ENCODE results near the gene LRRC3. TPM values are rescaled to one million over a fixed set of nuclear protein-coding genes. Genes with fewer than 3 reads are reported as not detected.
"Not testable (repeated sequence)": the region's sequence is repeated elsewhere in the genome, so short reads cannot be mapped to it uniquely, and the experiment has no call there.

Gene LRRC3
- polyA plus RNA-seq, 1 donor from 2014 or later, result 0.14 TPM

DNA sequence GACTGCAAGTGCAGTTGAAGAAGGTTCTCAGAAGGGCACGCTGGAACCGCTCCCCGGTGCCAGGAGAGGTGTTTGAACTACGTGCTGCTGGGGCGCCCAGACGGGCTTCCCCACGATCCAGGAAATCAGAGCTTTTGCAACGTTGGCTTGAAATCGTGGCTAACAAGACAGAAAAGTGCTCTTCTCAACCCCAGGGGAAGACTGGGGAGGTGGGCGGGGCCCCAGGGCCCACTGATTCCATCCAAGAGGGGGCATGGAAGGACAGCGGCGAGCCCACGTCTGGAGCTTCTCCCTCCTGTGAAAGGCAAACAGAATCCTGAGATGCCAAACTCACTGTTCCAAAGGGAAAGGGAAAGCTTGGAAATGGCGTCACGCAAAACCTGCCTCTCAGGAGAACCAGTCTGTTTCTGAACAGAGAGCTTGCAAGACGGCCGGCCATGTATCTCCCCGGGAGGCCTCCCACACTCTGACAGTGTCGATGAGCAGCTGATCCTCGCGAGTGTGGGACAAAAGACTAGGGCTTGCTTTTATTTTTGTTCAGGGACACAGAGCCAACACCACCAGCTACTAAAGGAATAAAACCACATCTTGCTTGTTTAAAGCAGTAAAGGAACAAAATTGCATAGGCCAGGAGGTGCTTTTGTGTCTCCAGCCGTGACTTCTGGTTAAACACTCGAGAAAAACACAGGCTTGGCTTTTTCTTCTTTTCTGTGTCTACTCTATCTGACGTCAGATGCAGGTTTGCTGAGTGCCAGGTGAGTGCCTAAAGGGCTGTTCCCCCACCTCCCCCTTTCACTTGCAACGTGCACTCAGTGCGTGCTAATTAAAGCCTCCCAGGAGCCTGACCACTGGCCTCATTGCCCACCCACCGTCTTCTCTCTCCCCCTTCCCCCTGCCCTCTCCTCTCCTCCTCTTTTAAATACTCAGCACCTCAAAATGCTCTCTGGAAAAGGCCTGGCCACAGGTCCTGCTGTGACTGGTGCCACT, 41.5 kb downstream of the LRRC3 start:
- Mint-ChIP-seq H3K36me3 (no peaks in the 10 kb centered on the region), H3K9me3 (peaks cover 3 to 14% (median 3%) of the 10 kb centered on the region in 3 donors), H3K4me1 (peaks cover 0 to under 1% (median 0%) of the 10 kb centered on the region in 3 donors), H3K4me3 (no peak overlapping the region), H3K27ac (no peak overlapping the region), H3K27me3 (peaks cover 13% of the 10 kb centered on the region)

- Mint-ChIP-seq H3K27ac (peak overlapping the region in 1 of 3 donors; percentile 67), H3K4me1 (peaks cover 0 to 6% (median 0%) of the 10 kb centered on the region in 3 donors), H3K9me3 (peaks cover 3 to 7% (median 3%) of the 10 kb centered on the region in 3 donors), H3K4me3 (no peak overlapping the region), H3K36me3 (no peaks in the 10 kb centered on the region), H3K27me3 (peaks cover 10% of the 10 kb centered on the region)
Measured at GRCh38 chr21:44497703-44498126, 42.4 kb downstream of the LRRC3 start.

GRCh38 chr21:44498280-44499210, 43.2 kb downstream of the LRRC3 start:
- Mint-ChIP-seq H3K27ac (peak overlapping the region in 1 of 3 donors; percentile 67), H3K36me3 (no peaks in the 10 kb centered on the region), H3K4me1 (peaks cover 0 to 6% (median 0%) of the 10 kb centered on the region in 3 donors), H3K4me3 (no peak overlapping the region), H3K27me3 (peaks cover 7% of the 10 kb centered on the region), H3K9me3 (peaks cover 0 to under 1% (median 0%) of the 10 kb centered on the region in 3 donors)

GRCh38 chr21:44499211-44499560, 43.9 kb downstream of the LRRC3 start:
- Mint-ChIP-seq H3K27ac (no peak overlapping the region), H3K9me3 (no peaks in the 10 kb centered on the region), H3K4me3 (no peak overlapping the region), H3K27me3 (peaks cover 7% of the 10 kb centered on the region), H3K36me3 (no peaks in the 10 kb centered on the region), H3K4me1 (peaks cover 0 to 6% (median 0%) of the 10 kb centered on the region in 3 donors)

DNA sequence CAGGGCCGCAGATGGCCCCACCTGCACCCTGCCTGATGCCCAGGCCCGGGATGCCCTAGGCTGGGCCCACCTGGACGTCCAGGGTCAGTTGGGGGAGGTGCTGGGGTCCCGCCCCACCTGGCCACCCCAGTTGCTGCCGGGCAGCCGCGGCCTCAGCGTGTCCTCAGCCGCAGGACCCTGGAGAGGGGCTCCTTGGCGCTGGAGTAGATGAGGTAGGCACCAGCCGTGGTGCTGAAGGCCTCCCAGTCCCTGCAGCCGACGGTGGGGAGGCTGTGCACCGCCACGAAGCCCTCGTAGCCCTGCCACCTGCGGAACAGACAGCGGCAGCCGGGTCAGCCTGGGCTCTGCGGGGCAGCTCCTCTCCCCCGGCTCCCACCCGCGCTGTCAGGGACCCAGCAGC, 44.3 kb downstream of the LRRC3 start:
- H3K27ac Mint-ChIP-seq, result no peak overlapping the region
- no peaks in the 10 kb centered on the region for H3K36me3 Mint-ChIP-seq

GRCh38 chr21:44500111-44500510, 44.8 kb downstream of the LRRC3 start:
- peaks cover 0 to 6% (median 0%) of the 10 kb centered on the region in 3 donors for H3K4me1 Mint-ChIP-seq

More for the DNA sequence above, 44.3 kb downstream of the LRRC3 start:
- no peak overlapping the region for H3K4me3 Mint-ChIP-seq
- peaks cover 7% of the 10 kb centered on the region for H3K27me3 Mint-ChIP-seq
- no peaks in the 10 kb centered on the region for H3K9me3 Mint-ChIP-seq
- H3K4me1 Mint-ChIP-seq, result peaks cover 0 to 6% (median 0%) of the 10 kb centered on the region in 3 donors

DNA sequence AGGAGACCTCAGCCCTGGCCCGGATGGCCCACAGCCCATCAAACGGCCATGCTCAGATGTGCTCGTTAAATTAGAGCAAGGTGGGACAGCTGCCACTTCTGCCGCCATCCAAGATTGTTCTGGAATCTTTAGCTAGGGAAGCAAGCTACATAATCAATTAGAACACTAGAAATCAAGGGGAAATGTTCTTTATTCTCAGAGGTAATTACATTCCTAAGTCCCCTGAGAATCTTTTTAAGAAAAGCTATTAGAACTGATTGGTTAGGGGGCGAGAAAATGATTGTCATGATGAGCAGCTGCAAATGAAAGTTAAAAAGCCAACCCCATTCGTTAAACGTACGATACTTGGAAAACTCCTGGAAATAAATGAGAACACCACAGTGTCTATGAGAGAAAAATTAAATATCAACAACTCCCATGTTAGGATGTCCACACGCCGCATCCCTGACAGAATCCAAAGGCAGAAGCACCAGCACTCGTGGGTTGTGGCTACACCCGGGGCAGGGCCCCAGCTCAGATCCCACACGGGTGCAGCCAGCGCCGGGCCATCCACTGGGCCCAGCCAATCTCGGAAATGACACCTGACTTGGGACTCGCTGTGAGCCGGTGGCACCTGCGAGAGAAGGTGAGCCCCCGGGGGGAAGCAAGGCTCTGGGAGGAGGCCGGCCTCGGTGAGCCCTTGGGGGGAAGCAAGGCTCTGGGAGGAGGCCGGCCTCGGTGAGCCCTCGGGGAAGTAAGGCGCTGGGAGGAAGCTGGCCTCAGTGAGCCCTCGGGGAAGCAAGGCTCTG, 47.1 kb downstream of the LRRC3 start:
- H3K9me3 Mint-ChIP-seq, result no peaks in the 10 kb centered on the region
- H3K27ac Mint-ChIP-seq, result no peak overlapping the region
- H3K4me3 Mint-ChIP-seq, result no peak overlapping the region
- no peaks in the 10 kb centered on the region for H3K36me3 Mint-ChIP-seq
- H3K4me1 Mint-ChIP-seq, result peaks cover 0 to 6% (median 0%) of the 10 kb centered on the region in 3 donors
- no peaks in the 10 kb centered on the region for H3K27me3 Mint-ChIP-seq

More at GRCh38 chr21:44500111-44500510, 44.8 kb downstream of the LRRC3 start:
- H3K27ac Mint-ChIP-seq, result no peak overlapping the region
- H3K27me3 Mint-ChIP-seq, result peaks cover 7% of the 10 kb centered on the region
- H3K9me3 Mint-ChIP-seq, result no peaks in the 10 kb centered on the region
- no peak overlapping the region for H3K4me3 Mint-ChIP-seq
- H3K36me3 Mint-ChIP-seq, result no peaks in the 10 kb centered on the region

DNA sequence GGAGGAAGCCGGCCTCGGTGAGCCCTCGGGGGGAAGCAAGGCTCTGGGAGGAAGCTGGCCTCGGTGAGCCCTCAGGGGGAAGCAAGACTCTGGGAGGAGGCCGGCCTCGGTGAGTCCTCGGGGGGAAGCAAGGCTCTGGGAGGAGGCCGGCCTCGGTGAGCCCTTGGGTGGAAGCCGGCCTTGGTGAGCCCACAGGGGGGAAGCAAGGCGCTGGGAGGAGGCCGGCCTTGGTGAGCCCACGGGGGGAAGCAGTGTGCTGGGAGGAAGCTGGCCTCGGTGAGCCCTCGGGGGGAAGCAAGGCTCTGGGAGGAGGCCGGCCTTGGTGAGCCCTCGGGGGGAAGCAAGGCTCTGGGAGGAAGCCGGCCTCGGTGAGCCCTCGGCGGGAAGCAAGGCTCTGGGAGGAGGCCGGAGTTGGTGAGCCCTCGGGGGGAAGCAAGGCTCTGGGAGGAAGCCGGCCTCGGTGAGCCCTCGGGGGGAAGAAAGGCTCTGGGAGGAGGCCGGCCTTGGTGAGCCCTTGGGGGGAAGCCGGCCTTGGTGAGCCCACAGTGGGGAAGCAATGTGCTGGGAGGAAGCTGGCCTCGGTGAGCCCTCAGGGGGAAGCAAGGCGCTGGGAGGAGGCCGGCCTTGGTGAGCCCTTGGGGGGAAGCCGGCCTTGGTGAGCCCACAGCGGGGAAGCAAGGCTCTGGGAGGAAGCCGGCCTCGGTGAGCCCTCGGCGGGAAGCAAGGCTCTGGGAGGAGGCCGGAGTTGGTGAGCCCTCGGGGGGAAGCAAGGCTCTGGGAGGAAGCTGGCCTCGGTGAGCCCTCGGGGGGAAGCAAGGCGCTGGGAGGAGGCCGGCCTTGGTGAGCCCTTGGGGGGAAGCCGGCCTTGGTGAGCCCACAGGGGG, 47.9 kb downstream of the LRRC3 start:
- H3K27me3 Mint-ChIP-seq, H3K27ac Mint-ChIP-seq, H3K36me3 Mint-ChIP-seq, H3K4me3 Mint-ChIP-seq, H3K4me1 Mint-ChIP-seq, H3K9me3 Mint-ChIP-seq: not testable (repeated sequence)

- Mint-ChIP-seq H3K27ac (no peak overlapping the region), H3K36me3 (no peaks in the 10 kb centered on the region), H3K9me3 (no peaks in the 10 kb centered on the region), H3K4me3 (peak overlapping the region in 1 of 4 donors; percentile 47), H3K27me3 (peaks cover 2% of the 10 kb centered on the region), H3K4me1 (peaks cover 0 to 6% (median 0%) of the 10 kb centered on the region in 3 donors)
Measured at GRCh38 chr21:44503901-44504399, 48.6 kb downstream of the LRRC3 start.

- Mint-ChIP-seq H3K36me3 (no peaks in the 10 kb centered on the region), H3K27me3 (peaks cover 4% of the 10 kb centered on the region)
Measured at GRCh38 chr21:44505673-44506278, 50.5 kb downstream of the LRRC3 start.

DNA sequence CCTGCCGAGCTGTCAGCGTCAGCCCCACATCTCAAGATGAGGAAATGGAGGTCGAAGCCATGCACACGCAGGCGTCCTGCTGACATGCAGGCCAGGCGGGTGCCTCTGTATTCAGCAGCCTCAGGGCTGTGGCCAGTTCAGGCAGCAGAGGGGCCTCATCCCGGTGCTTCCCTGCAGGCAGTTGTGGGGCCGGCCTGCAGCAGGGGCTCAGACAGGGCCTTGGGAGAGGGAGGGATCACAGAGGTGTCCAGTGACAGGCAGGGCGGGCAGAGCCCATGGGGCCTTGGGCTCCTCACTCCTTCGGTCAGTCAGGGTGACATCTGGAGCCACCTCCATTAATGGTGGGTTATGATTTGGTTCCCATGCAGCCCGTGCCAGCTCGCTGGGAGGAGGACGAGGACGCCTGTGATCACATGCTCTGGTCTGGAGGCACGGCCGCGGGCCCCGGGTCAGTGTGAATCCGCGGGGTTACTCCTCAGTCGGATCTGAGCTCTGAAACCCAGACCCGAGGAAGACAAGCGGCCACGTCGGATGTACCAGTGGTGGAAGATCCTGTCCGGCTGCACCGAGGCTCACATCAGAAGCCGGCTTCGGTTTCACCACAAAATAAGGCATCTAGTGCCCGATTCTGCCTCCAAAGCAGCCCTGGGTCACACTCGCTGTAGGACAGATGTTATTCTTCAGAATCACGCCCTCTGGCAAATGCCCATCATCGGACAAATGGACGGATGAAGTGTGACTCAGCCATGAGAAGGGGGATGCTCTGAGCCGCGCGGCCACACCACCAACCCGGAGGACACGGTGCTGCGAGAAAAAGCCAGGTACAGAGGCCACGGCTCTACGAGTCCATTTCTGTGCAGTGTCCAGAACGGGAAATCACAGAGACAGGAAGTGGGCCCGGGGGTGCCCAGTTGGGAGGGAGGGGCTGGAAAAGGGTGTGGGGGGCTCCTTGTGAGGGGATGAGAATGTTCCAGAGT, 51.3 kb downstream of the LRRC3 start:
- no peaks in the 10 kb centered on the region for H3K9me3 Mint-ChIP-seq
- H3K36me3 Mint-ChIP-seq, result no peaks in the 10 kb centered on the region
- H3K4me3 Mint-ChIP-seq, result no peak overlapping the region
- H3K4me1 Mint-ChIP-seq, result peaks cover 0 to 6% (median 3%) of the 10 kb centered on the region in 3 donors
- H3K27ac Mint-ChIP-seq, result no peak overlapping the region
- H3K27me3 Mint-ChIP-seq, result peaks cover 6% of the 10 kb centered on the region

More at GRCh38 chr21:44505673-44506278, 50.5 kb downstream of the LRRC3 start:
- no peak overlapping the region for H3K27ac Mint-ChIP-seq
- no peaks in the 10 kb centered on the region for H3K9me3 Mint-ChIP-seq
- H3K4me3 Mint-ChIP-seq, result peak overlapping the region in 1 of 4 donors; percentile 63
- peaks cover 0 to 6% (median 3%) of the 10 kb centered on the region in 3 donors for H3K4me1 Mint-ChIP-seq

Measured in IgD-negative memory B cell (primary cell).